HG02610 (cell line): ENCODE results near the gene LRP4.

ENCODE experiments used
- ATAC-seq: cut with Tn5 transposase; IDR thresholded peaks from one replicate; pipeline ENCODE4 v1.9.1; 2021; ENCODE audit warnings: mild to moderate bottlenecking, moderate library complexity; ENCODE audit not compliant: unreplicated experiment

The LRP4 gene

GRCh38 chr11:46896719-46897406, 21.5 kb downstream of the LRP4 start:
- ATAC-seq = no peak

- no peak for ATAC-seq
Observed at GRCh38 chr11:46895821-46896220, 22.5 kb downstream of the LRP4 start.

- no peak for ATAC-seq
Observed at GRCh38 chr11:46894961-46895360, 23.4 kb downstream of the LRP4 start.

GRCh38 chr11:46894506-46894905, 23.8 kb downstream of the LRP4 start:
- ATAC-seq = no peak

GRCh38 chr11:46892838-46893237, 25.5 kb downstream of the LRP4 start:
- ATAC-seq = no peak

DNA sequence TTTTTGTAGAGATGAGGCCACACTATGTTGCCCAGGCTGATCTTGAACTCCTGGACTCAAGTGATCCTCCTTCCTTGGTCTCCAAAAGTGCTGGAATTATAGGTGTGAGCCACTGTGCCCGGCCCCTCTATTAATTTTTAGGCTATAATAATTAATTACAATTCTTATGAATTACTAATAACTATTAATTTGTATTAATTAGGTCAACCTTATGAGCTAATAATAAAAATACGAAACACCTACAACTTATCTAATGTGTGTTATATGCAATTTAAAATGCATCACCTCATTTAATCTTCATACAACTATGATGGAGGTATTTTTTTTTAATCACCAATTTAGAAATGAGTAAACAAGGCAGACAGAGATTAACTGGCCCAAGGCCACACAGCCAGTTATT, 26.2 kb downstream of the LRP4 start:
- no peak for ATAC-seq

DNA sequence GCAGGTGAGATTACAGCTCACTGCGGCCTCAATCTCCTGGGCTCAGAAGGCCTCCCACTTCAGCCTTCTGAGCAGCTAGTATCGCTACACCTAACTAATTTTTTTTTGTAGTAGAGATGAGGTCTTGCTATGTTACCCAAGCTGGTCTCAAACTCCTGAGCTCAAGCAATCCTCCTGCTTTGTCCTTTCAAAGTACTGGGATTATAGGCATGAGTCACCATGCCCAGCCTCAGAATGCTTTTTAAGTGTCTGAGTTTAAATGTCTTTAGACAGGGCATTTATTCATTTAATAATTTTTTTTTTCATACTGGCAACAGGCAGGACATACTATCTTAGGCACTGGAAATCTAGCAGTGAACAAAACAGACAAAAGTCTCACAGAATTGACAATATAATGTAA, 27.7 kb downstream of the LRP4 start:
- no peak for ATAC-seq

GRCh38 chr11:46889689-46890475, 28.5 kb downstream of the LRP4 start:
- peak; percentile 51 for ATAC-seq

GRCh38 chr11:46889251-46889650, 29.1 kb downstream of the LRP4 start:
- ATAC-seq = no peak

- no peak for ATAC-seq
Observed at GRCh38 chr11:46888636-46889035, 29.7 kb downstream of the LRP4 start.

- no peak for ATAC-seq
Observed at GRCh38 chr11:46886211-46886610, 32.1 kb downstream of the LRP4 start.

- ATAC-seq = no peak
Observed at GRCh38 chr11:46879056-46879585, 39.2 kb downstream of the LRP4 start.

- no peak for ATAC-seq
Observed at GRCh38 chr11:46877580-46877979, 40.8 kb downstream of the LRP4 start.

DNA sequence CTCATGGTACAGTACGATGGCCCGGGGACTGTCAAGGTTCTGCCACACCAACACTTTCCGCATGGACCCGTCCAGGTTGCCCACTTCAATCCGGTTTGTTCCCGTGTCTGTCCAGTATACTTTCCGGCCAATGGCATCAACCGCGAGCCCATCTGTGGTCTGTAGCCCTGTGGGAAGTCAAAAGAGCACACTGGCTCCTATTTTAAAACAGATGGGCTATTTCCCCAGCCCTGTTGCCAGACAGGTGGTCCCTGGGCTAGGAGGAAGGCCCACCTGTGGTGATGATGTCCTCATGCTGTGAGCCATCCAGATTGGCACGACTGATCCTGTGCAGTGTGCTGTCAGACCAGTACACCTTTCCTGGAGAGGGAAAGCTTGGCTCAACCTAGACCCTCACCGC, 41.9 kb downstream of the LRP4 start:
- ATAC-seq = no peak

DNA sequence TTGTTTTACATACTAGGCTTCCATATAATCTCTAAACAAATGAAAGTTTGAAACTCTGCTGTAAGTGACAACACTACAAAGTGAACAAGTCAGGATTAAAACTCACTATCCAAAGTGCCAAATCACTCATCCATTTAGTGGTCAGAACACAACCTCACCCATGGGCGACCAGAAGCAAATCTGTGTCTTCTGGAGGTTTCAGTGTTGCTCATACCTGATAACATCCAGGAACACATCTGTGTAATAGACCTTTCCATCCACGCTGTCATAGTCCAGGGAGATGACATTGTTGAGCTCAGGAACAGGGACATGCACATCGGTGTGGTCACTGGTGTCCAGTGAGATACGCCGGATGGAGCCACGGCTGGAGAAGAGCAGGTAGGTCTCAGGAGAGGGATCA, 43.8 kb downstream of the LRP4 start:
- ATAC-seq = no peak

DNA sequence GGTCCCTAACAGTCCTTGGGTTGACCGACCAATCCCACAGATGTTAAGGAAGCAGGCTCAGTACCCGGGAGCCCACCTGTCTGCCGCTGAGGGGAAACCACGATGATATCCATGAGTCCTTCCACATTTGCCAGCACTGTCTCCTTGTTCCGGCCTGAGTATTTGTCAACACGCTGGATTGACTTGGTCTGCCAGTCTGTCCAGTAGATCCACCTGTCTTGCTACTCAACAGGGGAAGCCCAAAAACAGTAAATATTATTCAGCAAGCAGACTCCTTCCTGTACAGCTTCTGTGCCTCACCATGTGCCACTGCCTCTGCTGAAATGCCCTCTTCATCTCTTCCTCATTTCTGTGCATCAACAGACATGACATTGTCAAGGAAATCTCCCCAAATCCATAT, 49.4 kb downstream of the LRP4 start:
- ATAC-seq = no peak

DNA sequence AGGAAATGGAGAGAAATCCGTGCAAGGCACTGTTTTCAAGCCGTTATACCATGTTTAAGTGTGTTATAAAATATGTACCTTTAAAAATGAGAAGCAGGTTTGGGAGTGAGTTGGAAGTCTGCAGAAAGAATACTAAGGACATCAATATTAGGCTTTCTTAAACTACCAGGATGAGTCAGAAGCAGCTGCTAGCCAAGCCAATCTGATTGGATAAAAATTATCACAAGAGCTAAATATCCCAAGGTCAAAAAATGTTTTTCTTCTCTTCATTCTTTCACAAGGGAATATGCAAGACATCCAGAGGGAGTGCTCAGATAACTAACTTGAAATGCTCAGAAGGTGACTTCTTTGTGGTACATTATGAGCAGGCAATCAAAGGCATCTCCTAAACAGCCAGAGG, 53.0 kb downstream of the LRP4 start:
- no peak for ATAC-seq

DNA sequence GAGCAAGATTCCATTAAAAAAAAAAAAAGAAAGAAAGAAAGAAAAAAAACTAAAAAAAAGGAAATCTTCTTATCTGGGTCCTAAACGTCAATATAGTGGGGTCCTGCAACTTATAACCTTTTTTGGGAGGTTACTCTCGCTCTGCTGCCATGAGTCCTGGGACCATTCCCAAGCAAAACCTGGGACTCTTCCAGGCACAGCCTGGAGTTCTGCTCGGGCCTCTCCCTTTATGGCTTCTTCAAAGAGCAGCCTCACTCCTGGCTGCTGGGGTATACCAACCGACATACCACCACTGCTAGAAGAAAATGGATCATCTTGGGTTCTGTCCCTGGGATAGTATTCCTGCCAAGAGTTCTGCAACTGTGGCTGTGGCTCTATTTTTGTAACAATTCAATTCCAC, 58.1 kb downstream of the LRP4 start:
- ATAC-seq = no peak

- ATAC-seq = no peak
Observed at GRCh38 chr11:46858920-46859546, 59.3 kb downstream of the LRP4 start.

DNA sequence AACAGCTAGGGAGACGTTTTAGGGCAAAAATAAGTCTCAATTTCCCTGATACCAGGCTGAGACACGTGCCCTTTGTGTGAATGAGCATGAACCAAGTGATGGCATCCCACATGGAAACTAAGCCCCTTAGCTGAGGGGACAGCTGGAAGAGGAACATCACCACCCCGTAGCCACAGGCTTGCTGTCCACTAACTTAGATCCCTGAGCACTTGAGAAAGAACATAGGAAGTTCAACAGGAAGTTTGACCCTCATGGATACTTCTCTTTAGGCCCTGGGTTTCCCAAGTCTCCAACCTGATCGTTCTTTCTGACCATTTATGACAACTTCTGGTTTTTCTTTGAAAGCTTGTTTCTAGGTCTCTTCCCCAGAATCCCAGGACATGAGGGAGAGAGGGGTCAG, 60.7 kb downstream of the LRP4 start:
- ATAC-seq = no peak

GRCh38 chr11:46856605-46857343, 61.6 kb downstream of the LRP4 start:
- ATAC-seq = no peak
